ENCODE results near the gene PCSK9.

DNA sequence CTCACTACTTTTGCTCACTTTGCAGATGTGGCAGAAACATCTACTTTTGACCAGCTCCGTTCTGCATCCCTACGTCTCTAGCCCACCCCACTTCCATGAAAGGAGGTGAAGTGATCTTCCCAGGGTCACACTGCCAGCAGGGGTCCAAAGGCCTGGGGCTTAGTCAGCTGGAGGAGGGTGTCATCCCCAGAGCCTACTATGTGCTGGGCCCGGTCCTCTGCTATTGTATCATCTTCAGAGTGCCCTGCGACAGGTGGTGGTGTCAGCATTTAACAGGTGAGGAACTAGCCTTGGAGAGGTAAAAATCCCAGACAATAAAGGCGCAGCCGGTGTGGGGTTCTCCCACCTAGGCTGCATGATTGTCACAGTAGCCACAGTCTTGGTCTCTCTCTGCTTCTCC, 46.2 kb upstream of the PCSK9 start:
- TF ChIP-seq, protein P1, sequence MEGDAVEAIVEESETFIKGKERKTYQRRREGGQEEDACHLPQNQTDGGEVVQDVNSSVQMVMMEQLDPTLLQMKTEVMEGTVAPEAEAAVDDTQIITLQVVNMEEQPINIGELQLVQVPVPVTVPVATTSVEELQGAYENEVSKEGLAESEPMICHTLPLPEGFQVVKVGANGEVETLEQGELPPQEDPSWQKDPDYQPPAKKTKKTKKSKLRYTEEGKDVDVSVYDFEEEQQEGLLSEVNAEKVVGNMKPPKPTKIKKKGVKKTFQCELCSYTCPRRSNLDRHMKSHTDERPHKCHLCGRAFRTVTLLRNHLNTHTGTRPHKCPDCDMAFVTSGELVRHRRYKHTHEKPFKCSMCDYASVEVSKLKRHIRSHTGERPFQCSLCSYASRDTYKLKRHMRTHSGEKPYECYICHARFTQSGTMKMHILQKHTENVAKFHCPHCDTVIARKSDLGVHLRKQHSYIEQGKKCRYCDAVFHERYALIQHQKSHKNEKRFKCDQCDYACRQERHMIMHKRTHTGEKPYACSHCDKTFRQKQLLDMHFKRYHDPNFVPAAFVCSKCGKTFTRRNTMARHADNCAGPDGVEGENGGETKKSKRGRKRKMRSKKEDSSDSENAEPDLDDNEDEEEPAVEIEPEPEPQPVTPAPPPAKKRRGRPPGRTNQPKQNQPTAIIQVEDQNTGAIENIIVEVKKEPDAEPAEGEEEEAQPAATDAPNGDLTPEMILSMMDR (IDR thresholded peaks at IDR 0.05) = no peak
- TF ChIP-seq POLR2A (IDR thresholded peaks at IDR 0.05) = no peak
